IPS-20b (cell line): Measurements from ENCODE around the gene FKBP10.
"Not testable (repeated sequence)": the region's sequence is repeated elsewhere in the genome, so short reads cannot be mapped to it uniquely, and the experiment has no call there.

Experiments used
- H3K27ac ChIP-seq: one replicate; pipeline ENCODE4 v1.5.1; 2013; ENCODE audit warnings: low read length
- H3K27me3 ChIP-seq: 2 replicates; pipeline ENCODE4 v1.6.1; 2013; ENCODE audit warnings: mild to moderate bottlenecking, low read length, inconsistent platforms; ENCODE audit not compliant: insufficient read depth
- H3K36me3 ChIP-seq: 2 replicates; pipeline ENCODE4 v1.6.1; 2013; ENCODE audit warnings: low read depth, mild to moderate bottlenecking, inconsistent platforms, low read length, moderate library complexity; ENCODE audit not compliant: insufficient read depth
- H3K4me1 ChIP-seq: 2 replicates; pipeline ENCODE4 v1.6.1; 2013; ENCODE audit warnings: mild to moderate bottlenecking, control low read depth, inconsistent platforms, low read length, moderate library complexity; ENCODE audit not compliant: insufficient read depth
- H3K4me3 ChIP-seq: 2 replicates; pipeline ENCODE4 v1.5.1; 2013; ENCODE audit warnings: mild to moderate bottlenecking, low read length, inconsistent platforms
- H3K9ac ChIP-seq: 2 replicates; pipeline ENCODE4 v1.6.1; 2013; ENCODE audit warnings: low read depth, mild to moderate bottlenecking, inconsistent platforms, low read length, moderate library complexity
- H3K9me3 ChIP-seq: 2 replicates; pipeline ENCODE4 v1.6.1; 2013; ENCODE audit warnings: mild to moderate bottlenecking, low read depth, low read length, inconsistent platforms; ENCODE audit not compliant: insufficient read depth

The FKBP10 gene

GRCh38 chr17:41818024-41818423 lies 5.2 kb downstream of the FKBP10 start:
- Histone ChIP-seq H3K27me3 (no peaks in the 10 kb centered on the region), H3K9ac (no peak overlapping the region), H3K4me3 (no peak overlapping the region), H3K9me3 (no peaks in the 10 kb centered on the region), H3K27ac (no peak overlapping the region), H3K4me1 (peaks cover 18% of the 10 kb centered on the region; the same call in 1 of the 2 replicates), H3K36me3 (peaks cover 40% of the 10 kb centered on the region)

GRCh38 chr17:41821776-41822175 lies 9.0 kb downstream of the FKBP10 start:
- Histone ChIP-seq H3K9me3 (no peaks in the 10 kb centered on the region), H3K4me1 (peaks cover 12% of the 10 kb centered on the region; the same call in 1 of the 2 replicates), H3K36me3 (peaks cover 57% of the 10 kb centered on the region), H3K27ac (no peak overlapping the region), H3K4me3 (no peak overlapping the region), H3K27me3 (no peaks in the 10 kb centered on the region), H3K9ac (no peak overlapping the region)

GRCh38 chr17:41822216-41823140 lies 9.7 kb downstream of the FKBP10 start:
- Histone ChIP-seq H3K4me3 (no peak overlapping the region), H3K36me3 (peaks cover 58% of the 10 kb centered on the region), H3K4me1 (peaks cover 12% of the 10 kb centered on the region; the same call in 1 of the 2 replicates), H3K27me3 (no peaks in the 10 kb centered on the region), H3K9me3 (no peaks in the 10 kb centered on the region), H3K9ac (no peak overlapping the region), H3K27ac (no peak overlapping the region)

DNA sequence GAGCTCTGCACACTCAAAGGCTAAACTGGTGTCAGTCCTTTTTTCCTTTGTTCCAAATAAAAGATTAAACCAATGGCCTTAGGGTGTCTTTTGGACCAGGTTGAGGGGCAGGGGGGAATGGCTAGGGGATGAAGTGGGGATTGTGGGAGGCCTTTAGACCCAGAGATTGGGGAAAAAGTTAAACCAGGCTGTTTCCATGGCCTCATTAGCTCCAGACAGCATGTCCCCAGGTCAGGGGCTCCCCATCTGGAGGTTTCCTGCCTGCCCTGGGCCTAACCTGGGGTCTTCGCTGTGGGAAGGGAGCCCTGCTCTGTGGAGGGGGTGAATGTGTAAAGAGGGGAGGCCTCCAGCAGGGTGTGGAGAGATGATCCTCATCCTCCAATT lies 10.3 kb downstream of the FKBP10 start:
- H3K36me3 ChIP-seq: peaks cover 58% of the 10 kb centered on the region
- no peak overlapping the region for H3K9ac ChIP-seq
- H3K27ac ChIP-seq: no peak overlapping the region
- H3K9me3 ChIP-seq: no peaks in the 10 kb centered on the region
- no peak overlapping the region for H3K4me3 ChIP-seq
- H3K4me1 ChIP-seq: peaks cover 12% of the 10 kb centered on the region; the same call in 1 of the 2 replicates
- no peaks in the 10 kb centered on the region for H3K27me3 ChIP-seq

DNA sequence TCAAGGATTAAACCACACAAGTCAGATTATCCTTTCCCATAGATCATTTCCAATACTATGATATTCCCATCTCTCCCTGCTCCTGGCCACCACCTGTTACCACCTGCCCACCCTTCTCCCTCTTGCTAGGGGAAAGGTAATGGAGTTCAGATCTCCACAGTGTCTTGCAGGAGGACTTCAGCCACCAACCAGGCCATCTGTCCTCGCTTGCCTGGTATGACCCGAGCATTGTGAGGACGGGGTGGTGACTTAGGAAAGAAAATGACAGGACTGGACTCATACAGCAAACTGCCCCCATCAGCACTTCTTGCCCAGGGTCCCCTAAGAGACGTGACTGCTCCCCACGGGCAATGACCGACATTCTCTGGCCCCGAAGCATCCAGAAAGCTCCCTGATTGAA lies 10.8 kb downstream of the FKBP10 start:
- no peak overlapping the region for H3K27ac ChIP-seq
- no peaks in the 10 kb centered on the region for H3K9me3 ChIP-seq
- no peaks in the 10 kb centered on the region for H3K27me3 ChIP-seq
- H3K4me3 ChIP-seq: no peak overlapping the region
- H3K36me3 ChIP-seq: peaks cover 58% of the 10 kb centered on the region
- H3K4me1 ChIP-seq: peaks cover 12% of the 10 kb centered on the region; the same call in 1 of the 2 replicates
- no peak overlapping the region for H3K9ac ChIP-seq

- Histone ChIP-seq H3K4me3 (no peak overlapping the region), H3K27me3 (no peaks in the 10 kb centered on the region), H3K9ac (no peak overlapping the region), H3K36me3 (peaks cover 60% of the 10 kb centered on the region), H3K27ac (no peak overlapping the region), H3K4me1 (peaks cover 9% of the 10 kb centered on the region; the same call in 1 of the 2 replicates), H3K9me3 (no peaks in the 10 kb centered on the region)
These were observed 11.3 kb downstream of the FKBP10 start for GRCh38 chr17:41824086-41824485.

GRCh38 chr17:41825175-41825845 lies 12.5 kb downstream of the FKBP10 start:
- Histone ChIP-seq H3K36me3 (peaks cover 59% of the 10 kb centered on the region), H3K27ac (no peak overlapping the region)

DNA sequence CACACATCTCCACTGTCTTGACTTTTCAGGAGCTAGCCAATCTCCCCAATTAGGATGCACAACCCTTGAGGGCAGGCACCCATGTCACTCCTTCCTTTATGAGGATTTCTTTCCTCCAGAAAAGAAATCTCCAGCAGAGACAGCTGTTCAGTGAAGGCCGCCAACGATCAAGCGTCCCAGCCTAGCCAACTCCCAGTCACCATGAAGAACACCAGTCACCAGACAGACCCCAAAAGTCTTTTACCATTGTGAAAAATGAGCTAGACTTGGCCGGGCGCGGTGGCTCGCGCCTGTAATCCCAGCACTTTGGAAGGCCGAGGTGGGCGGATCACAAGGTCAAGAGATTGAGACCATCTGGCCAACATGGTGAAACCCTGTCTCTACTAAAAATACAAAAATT lies 17.2 kb downstream of the FKBP10 start:
- H3K36me3 ChIP-seq: peaks cover 67% of the 10 kb centered on the region

More at GRCh38 chr17:41825175-41825845, 12.5 kb downstream of the FKBP10 start:
- Histone ChIP-seq H3K9me3 (no peaks in the 10 kb centered on the region), H3K9ac (no peak overlapping the region), H3K4me3 (no peak overlapping the region), H3K27me3 (no peaks in the 10 kb centered on the region), H3K4me1 (no peaks in the 10 kb centered on the region)

GRCh38 chr17:41835214-41835799 lies 22.5 kb downstream of the FKBP10 start:
- H3K27ac ChIP-seq: no peak overlapping the region
- H3K36me3 ChIP-seq: peaks cover 27% of the 10 kb centered on the region
- peak overlapping the region; percentile 63; the same call in 1 of the 2 replicates for H3K9ac ChIP-seq
- H3K9me3 ChIP-seq: no peaks in the 10 kb centered on the region
- peak overlapping the region; percentile 73 for H3K4me3 ChIP-seq
- peaks cover 15% of the 10 kb centered on the region for H3K27me3 ChIP-seq
- H3K4me1 ChIP-seq: 0 out of 2 replicates have a peak, but pooled peaks cover 3% of the 10 kb centered on the region

More for the DNA sequence above, 17.2 kb downstream of the FKBP10 start:
- not testable (repeated sequence) for H3K27me3 ChIP-seq, H3K9ac ChIP-seq, H3K27ac ChIP-seq, H3K4me3 ChIP-seq, H3K9me3 ChIP-seq, H3K4me1 ChIP-seq

DNA sequence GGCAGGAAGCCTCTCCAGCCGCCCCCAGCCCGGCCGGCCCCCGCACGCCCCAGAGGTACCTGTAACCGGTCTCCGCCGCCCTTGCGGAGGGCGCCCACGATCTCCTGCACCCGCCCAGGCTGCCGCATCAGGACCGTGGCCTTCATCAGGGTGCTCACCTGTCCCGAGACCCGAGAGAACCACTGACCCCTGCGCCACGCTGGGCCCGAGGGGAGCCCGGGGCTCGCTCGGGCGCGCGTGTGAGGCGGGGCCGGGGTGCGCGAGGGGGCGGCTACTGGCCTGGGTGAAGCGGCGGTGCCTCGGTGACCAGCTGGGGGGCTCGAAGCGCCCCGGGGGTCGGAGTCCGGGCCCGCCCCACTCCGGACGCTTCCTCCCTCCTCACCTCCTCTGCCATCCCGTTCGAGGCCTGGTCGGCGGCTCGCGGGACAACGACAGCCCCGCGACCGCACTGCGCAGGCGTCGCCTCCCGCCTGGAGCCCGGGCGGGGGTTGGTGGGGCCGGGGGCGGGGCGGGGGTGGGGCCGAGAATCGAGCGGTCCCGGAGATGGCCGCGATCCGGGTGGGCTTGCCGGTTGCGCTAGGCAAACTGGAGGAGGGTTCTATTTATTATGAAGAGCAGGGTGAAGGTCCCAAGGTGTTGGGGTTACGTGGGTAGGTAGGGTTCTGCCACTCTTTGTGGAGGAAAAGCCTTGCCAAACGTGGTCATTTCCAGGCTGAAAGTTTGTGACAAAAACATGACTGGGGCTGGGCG lies 23.2 kb downstream of the FKBP10 start, which contains the start of gene NT5C3B:
Gene NT5C3B, minus strand, starts transcription at position 433 of the 750 bp plus-strand sequence. Its CDS starts 39 bp downstream, at position 394.
- Histone ChIP-seq H3K27ac (no peak within 1 kb of the TSS), H3K4me1 (0 out of 2 replicates have a peak, but pooled peaks cover 3% of the 10 kb centered on the region), H3K9ac (peak within 1 kb of the TSS; percentile 63; the same call in 1 of the 2 replicates), H3K36me3 (peaks cover 20% of the 10 kb centered on the region), H3K9me3 (no peaks in the 10 kb centered on the region), H3K4me3 (peak within 1 kb of the TSS; percentile 73), H3K27me3 (peaks cover 15% of the 10 kb centered on the region)
